ENCODE data around the gene CYP2C18. TPM values are rescaled to one million over a fixed set of nuclear protein-coding genes. Genes with fewer than 3 reads are reported as not detected.

CYP2C18 gene
- total and polyA plus RNA-seq, 7 donors, result 0.03 to 0.17 TPM; not detected in 5

- WGBS, 3 donors, result 49 to 62% (median 50%) methylated on average over 2 of the region's 2 CpGs
- H3K4me3 ChIP-seq, result no peak overlapping the region
- H3K36me3 ChIP-seq (ENCODE audit: insufficient read depth in 1 of 2, low read depth in 1 of 2), result no peaks in the 10 kb centered on the region
- TF ChIP-seq, protein P1, sequence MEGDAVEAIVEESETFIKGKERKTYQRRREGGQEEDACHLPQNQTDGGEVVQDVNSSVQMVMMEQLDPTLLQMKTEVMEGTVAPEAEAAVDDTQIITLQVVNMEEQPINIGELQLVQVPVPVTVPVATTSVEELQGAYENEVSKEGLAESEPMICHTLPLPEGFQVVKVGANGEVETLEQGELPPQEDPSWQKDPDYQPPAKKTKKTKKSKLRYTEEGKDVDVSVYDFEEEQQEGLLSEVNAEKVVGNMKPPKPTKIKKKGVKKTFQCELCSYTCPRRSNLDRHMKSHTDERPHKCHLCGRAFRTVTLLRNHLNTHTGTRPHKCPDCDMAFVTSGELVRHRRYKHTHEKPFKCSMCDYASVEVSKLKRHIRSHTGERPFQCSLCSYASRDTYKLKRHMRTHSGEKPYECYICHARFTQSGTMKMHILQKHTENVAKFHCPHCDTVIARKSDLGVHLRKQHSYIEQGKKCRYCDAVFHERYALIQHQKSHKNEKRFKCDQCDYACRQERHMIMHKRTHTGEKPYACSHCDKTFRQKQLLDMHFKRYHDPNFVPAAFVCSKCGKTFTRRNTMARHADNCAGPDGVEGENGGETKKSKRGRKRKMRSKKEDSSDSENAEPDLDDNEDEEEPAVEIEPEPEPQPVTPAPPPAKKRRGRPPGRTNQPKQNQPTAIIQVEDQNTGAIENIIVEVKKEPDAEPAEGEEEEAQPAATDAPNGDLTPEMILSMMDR (IDR thresholded peaks at IDR 0.05), result no peak
- H3K9me3 ChIP-seq, result peaks cover 10% of the 10 kb centered on the region
- ATAC-seq (no peak), DNase-seq (no peak)
- peaks cover 0 to 3% (median 0%) of the 10 kb centered on the region in 3 donors for H3K27me3 ChIP-seq (ENCODE audit: insufficient read depth in 3 of 3, low read length in 2 of 3)
- no peak overlapping the region for H3K27ac ChIP-seq
- intact Hi-C loops (cut with DNase I), result no loop called here
- H3K4me1 ChIP-seq, result no peaks in the 10 kb centered on the region
Observed at GRCh38 chr10:94738588-94738987, 55.1 kb downstream of the CYP2C18 start.

- Histone ChIP-seq H3K4me1 (no peaks in the 10 kb centered on the region), H3K27me3 (ENCODE audit: insufficient read depth in 3 of 3, low read length in 2 of 3) (peaks cover 0 to 2% (median 0%) of the 10 kb centered on the region in 3 donors), H3K27ac (no peak overlapping the region), H3K9me3 (peaks cover 2% of the 10 kb centered on the region), H3K4me3 (no peak overlapping the region), H3K36me3 (ENCODE audit: insufficient read depth in 1 of 2, low read depth in 1 of 2) (no peaks in the 10 kb centered on the region)
- 60 to 68% (median 68%) methylated on average over 2 of the region's 2 CpGs for WGBS, 3 donors
- DNase-seq (no peak), ATAC-seq (no peak)
- TF ChIP-seq, protein P1 (IDR thresholded peaks at IDR 0.05), result no peak
- intact Hi-C loops (cut with DNase I), result no loop called here
Observed at GRCh38 chr10:94747137-94747536, 63.6 kb downstream of the CYP2C18 start.

GRCh38 chr10:94747838-94748237, 64.3 kb downstream of the CYP2C18 start:
- H3K27me3 ChIP-seq (ENCODE audit: insufficient read depth in 3 of 3, low read length in 2 of 3), result peaks cover 0 to 2% (median 0%) of the 10 kb centered on the region in 3 donors
- ATAC-seq (no peak), DNase-seq (no peak)
- no peaks in the 10 kb centered on the region for H3K4me1 ChIP-seq
- TF ChIP-seq, protein P1 (IDR thresholded peaks at IDR 0.05), result no peak
- no peak overlapping the region for H3K4me3 ChIP-seq
- H3K36me3 ChIP-seq (ENCODE audit: insufficient read depth in 1 of 2, low read depth in 1 of 2), result no peaks in the 10 kb centered on the region
- 72 to 74% (median 74%) methylated on average over 4 of the region's 4 CpGs for WGBS, 3 donors
- no peak overlapping the region for H3K27ac ChIP-seq
- intact Hi-C loops (cut with DNase I), result no loop called here
- H3K9me3 ChIP-seq, result peaks cover 2% of the 10 kb centered on the region

DNA sequence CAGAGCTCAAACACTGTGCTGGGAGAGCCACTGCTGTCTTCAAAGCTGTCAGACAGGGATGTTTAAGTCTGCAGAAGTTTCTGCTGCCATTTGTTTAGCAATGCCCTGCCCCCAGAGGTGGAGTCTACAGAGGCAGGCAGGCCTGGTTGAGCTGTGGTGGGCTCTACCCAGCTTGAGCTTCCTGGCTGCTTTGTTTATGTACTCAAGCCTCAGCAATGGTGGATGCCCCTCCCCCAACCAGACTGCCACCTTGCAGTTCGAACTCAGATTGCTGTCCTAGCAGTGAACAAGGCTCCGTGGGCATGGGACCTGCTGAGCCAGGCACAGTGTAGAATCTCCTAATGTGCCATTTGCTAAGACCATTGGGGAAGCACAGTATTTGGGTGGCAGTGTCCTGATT, 74.4 kb downstream of the CYP2C18 start:
- TF ChIP-seq, protein P1 (IDR thresholded peaks at IDR 0.05), result no peak
- WGBS, 3 donors, result 54 to 67% (median 65%) methylated on average over 2 of the region's 2 CpGs
- ATAC-seq, result no peak
- Histone ChIP-seq H3K27me3 (ENCODE audit: insufficient read depth in 3 of 3, low read length in 2 of 3) (no peaks in the 10 kb centered on the region), H3K27ac (no peak overlapping the region), H3K36me3 (ENCODE audit: insufficient read depth in 1 of 2, low read depth in 1 of 2) (no peaks in the 10 kb centered on the region), H3K4me3 (no peak overlapping the region), H3K9me3 (no peaks in the 10 kb centered on the region), H3K4me1 (no peaks in the 10 kb centered on the region)
- intact Hi-C loops (cut with DNase I), result no loop called here
- DNase-seq, result no peak

DNA sequence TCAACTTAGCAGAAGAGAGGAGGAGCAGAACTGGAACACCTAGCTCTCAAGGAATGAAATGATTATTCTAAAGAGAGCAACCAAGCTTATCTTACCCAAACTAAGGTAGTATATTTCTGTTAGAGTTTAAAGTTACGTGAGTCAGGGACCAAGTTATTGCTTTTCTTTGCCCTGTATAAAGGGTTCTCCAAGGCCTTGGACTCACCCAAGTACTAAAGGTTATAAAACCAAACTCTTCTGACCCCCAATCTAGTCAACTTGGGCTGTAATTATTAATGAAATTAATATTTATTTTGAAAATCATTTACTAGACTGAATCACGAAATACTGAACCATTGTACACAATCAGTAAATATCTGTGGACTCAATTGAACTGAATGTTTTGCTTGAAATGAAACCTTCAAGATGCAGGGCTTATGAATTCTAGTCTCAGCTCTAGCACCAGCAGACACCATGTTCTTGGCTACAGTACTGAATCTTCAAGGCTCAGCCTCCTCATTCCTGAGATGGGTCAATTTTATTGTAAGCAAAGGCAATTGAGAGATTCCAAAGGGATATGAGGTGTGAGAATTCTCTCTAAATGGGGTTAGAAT, 77.2 kb downstream of the CYP2C18 start:
- 65 to 74% (median 68%) methylated on average over 2 of the region's 2 CpGs for WGBS, 3 donors
- ATAC-seq (no peak), DNase-seq (no peak)
- Histone ChIP-seq H3K4me3 (no peak overlapping the region), H3K27ac (no peak overlapping the region), H3K27me3 (ENCODE audit: insufficient read depth in 3 of 3, low read length in 2 of 3) (no peaks in the 10 kb centered on the region), H3K4me1 (no peaks in the 10 kb centered on the region), H3K36me3 (ENCODE audit: insufficient read depth in 1 of 2, low read depth in 1 of 2) (no peaks in the 10 kb centered on the region), H3K9me3 (no peaks in the 10 kb centered on the region)
- TF ChIP-seq, protein P1 (IDR thresholded peaks at IDR 0.05), result no peak
- intact Hi-C loops (cut with DNase I), result no loop called here
